Prostate gland (tissue), 2 donors: ENCODE data around the gene P2RY6.

Experiments
- CTCF ChIP-seq, 4 experiments: fragments of 200-600 bp in 2 of 4; fragments of 450-650 bp in 2 of 4; sonication (generic) in 2 of 4; IDR thresholded peaks; 1 replicate in 3 of 4; 2 replicates in 1 of 4; pipeline ENCODE4 v1.5.1; 2016 to 2019; ENCODE audit warnings: antibody characterized with exemption in 4 of 4, mild to moderate bottlenecking in 2 of 4, moderate library complexity in 2 of 4
- POLR2A ChIP-seq: fragments of 450-650 bp; IDR thresholded peaks from one replicate; pipeline ENCODE4 v1.6.1; 2016; ENCODE audit warnings: antibody characterized with exemption, mild to moderate bottlenecking
- POLR2AphosphoS5 ChIP-seq: sonication (generic); formaldehyde crosslinking; IDR thresholded peaks from one replicate; pipeline ENCODE4 v1.6.1; 2017; ENCODE audit warnings: antibody characterized with exemption

GRCh38 chr11:73270855-73271477 lies 1.2 kb upstream of the P2RY6 start:
- TF ChIP-seq CTCF (IDR thresholded peaks at IDR 0.05) (no peak), POLR2AphosphoS5 (no peak), POLR2A (no peak)
